Liver (tissue), 9 donors: ENCODE measurements around the gene ABCA9. TPM values are rescaled to one million over a fixed set of nuclear protein-coding genes. Genes with fewer than 3 reads are reported as not detected.

Experiments used
- DNase-seq: peaks from one replicate; pipeline ENCODE4 v3.0.0-alpha.2; 2017; ENCODE audit warnings: low spot score
- H3K27ac ChIP-seq, 2 donors: one replicate each; pipeline ENCODE4 v1.7.0; 2013; ENCODE audit warnings: inconsistent platforms in 2 of 2, low read length in 2 of 2, control low read depth in 1 of 2, low read depth in 1 of 2, mild to moderate bottlenecking in 1 of 2
- H3K27me3 ChIP-seq, 4 donors: one replicate each; pipeline versions ENCODE4 v1.6.1 to v1.7.0; 2013; ENCODE audit warnings: low read length in 3 of 4, inconsistent platforms in 1 of 4, mild to moderate bottlenecking in 1 of 4, moderate library complexity in 1 of 4; ENCODE audit not compliant: control insufficient read depth in 4 of 4, insufficient read depth in 4 of 4
- H3K36me3 ChIP-seq, 4 donors: one replicate each; pipeline versions ENCODE4 v1.6.1 to v1.7.0; 2013; ENCODE audit warnings: low read length in 3 of 4, mild to moderate bottlenecking in 3 of 4, low read depth in 1 of 4, moderate library complexity in 1 of 4; ENCODE audit not compliant: control insufficient read depth in 4 of 4, insufficient read depth in 3 of 4
- H3K4me1 ChIP-seq, 4 donors: one replicate each; pipeline versions ENCODE4 v1.6.1 to v1.7.0; 2013; ENCODE audit warnings: low read length in 3 of 4, mild to moderate bottlenecking in 3 of 4, moderate library complexity in 1 of 4; ENCODE audit not compliant: control insufficient read depth in 4 of 4, insufficient read depth in 4 of 4
- H3K4me3 ChIP-seq, 3 donors: one replicate each; pipeline versions ENCODE4 v1.6.1 to v1.7.0; 2013; ENCODE audit warnings: low read length in 3 of 3, control low read depth in 1 of 3, low read depth in 1 of 3, mild to moderate bottlenecking in 1 of 3
- H3K9ac ChIP-seq, 2 donors: one replicate each; pipeline ENCODE4 v1.7.0; 2013; ENCODE audit warnings: low read length in 2 of 2, mild to moderate bottlenecking in 2 of 2, moderate library complexity in 2 of 2, control low read depth in 1 of 2, low read depth in 1 of 2
- H3K9me3 ChIP-seq, 4 donors: one replicate each; pipeline versions ENCODE4 v1.6.1 to v1.7.0; 2013; ENCODE audit warnings: low read length in 3 of 4; ENCODE audit not compliant: control insufficient read depth in 4 of 4
- ATF3 ChIP-seq: IDR thresholded peaks from 2 replicates; pipeline ENCODE4 v1.6.1; 2016; ENCODE audit warnings: antibody characterized with exemption
- CTCF ChIP-seq: fragments of 150-350 bp; IDR thresholded peaks from 2 replicates; pipeline ENCODE4 v1.5.1; 2017; ENCODE audit warnings: improper control_type of control experiment, low read depth, low read length; ENCODE audit not compliant: missing input control
- EGR1 ChIP-seq, 2 donors: IDR thresholded peaks; 2 replicates each; pipeline ENCODE4 v1.6.1; 2016 to 2018; ENCODE audit warnings: antibody characterized with exemption in 2 of 2, low read depth in 2 of 2
- FOXA1 ChIP-seq: IDR thresholded peaks from 2 replicates; pipeline ENCODE4 v1.6.1; 2016; ENCODE audit warnings: antibody characterized with exemption
- FOXA2 ChIP-seq: IDR thresholded peaks from 2 replicates; pipeline ENCODE4 v1.6.1; 2016; ENCODE audit warnings: antibody characterized with exemption
- GABPA ChIP-seq, 2 donors: IDR thresholded peaks in 1 of 2; conservative IDR thresholded peaks in 1 of 2; 2 replicates each; pipeline ENCODE4 v1.6.1; 2016; ENCODE audit warnings: antibody characterized with exemption in 2 of 2, mild to moderate bottlenecking in 1 of 2, moderate library complexity in 1 of 2
- HNF4A ChIP-seq, 2 donors: conservative IDR thresholded peaks; 2 replicates each; pipeline ENCODE4 v1.6.1; 2016; ENCODE audit warnings: antibody characterized with exemption in 2 of 2, mild to moderate bottlenecking in 2 of 2
- HNF4G ChIP-seq: IDR thresholded peaks from 2 replicates; pipeline ENCODE4 v1.6.1; 2016; ENCODE audit warnings: antibody characterized with exemption
- JUND ChIP-seq, 2 donors: IDR thresholded peaks; 2 replicates each; pipeline ENCODE4 v1.6.1; 2016; ENCODE audit warnings: antibody characterized with exemption in 2 of 2
- NR2F2 ChIP-seq: IDR thresholded peaks from 2 replicates; pipeline ENCODE4 v1.6.1; 2016; ENCODE audit warnings: antibody characterized with exemption
- RAD21 ChIP-seq, 2 donors: IDR thresholded peaks; 2 replicates each; pipeline ENCODE4 v1.6.1; 2016; ENCODE audit warnings: antibody characterized with exemption in 2 of 2, mild to moderate bottlenecking in 2 of 2
- RXRA ChIP-seq, 2 donors: IDR thresholded peaks; 2 replicates each; pipeline ENCODE4 v1.6.1; 2017 to 2018; ENCODE audit warnings: antibody characterized with exemption in 2 of 2, mild to moderate bottlenecking in 1 of 2
- SP1 ChIP-seq: IDR thresholded peaks from 2 replicates; pipeline ENCODE4 v1.6.1; 2018; ENCODE audit warnings: antibody characterized with exemption, mild to moderate bottlenecking
- TAF1 ChIP-seq: conservative IDR thresholded peaks from 2 replicates; pipeline ENCODE4 v1.6.1; 2016; ENCODE audit warnings: antibody characterized with exemption, mild to moderate bottlenecking
- YY1 ChIP-seq: IDR thresholded peaks from 2 replicates; pipeline ENCODE4 v1.6.1; 2016; ENCODE audit warnings: antibody characterized with exemption, mild to moderate bottlenecking
- WGBS: extraction: QIAGEN DNeasy Blood & Tissue Kit; methylation state at CpG from one replicate; pipeline ENCODE4 v1.1.7; 2013; 5-methylcytosine and 5-hydroxymethylcytosine counted together
- polyA plus RNA-seq, 2 donors: library from polyadenylated mRNA; stranded (reverse) in 1 of 2; unstranded in 1 of 2; fragments of 200-250 nt in 1 of 2; fragments of >200 nt in 1 of 2; fragmentation: Nextera tagmentation in 1 of 2; extraction: Ambion mirVana in 1 of 2; gene quantifications; one replicate each; pipeline versions ENCODE4 v1.2.1 to v1.2.3, GENCODE V29; 2013 to 2015
- total RNA-seq, 2 donors: library from RNA; depleted of rRNA; stranded (reverse); fragments of >200 nt; gene quantifications; one replicate each; pipeline ENCODE4 v1.2.3, GENCODE V29; 2014
- TF ChIP-seq, protein P1 (sequence below): IDR thresholded peaks from 2 replicates; pipeline ENCODE4 v1.6.1; 2016; ENCODE audit warnings: antibody characterized with exemption, mild to moderate bottlenecking
- TF ChIP-seq, protein P2 (sequence below): IDR thresholded peaks from 2 replicates; pipeline ENCODE4 v1.6.1; 2016; ENCODE audit warnings: antibody characterized with exemption
- TF ChIP-seq, protein P3 (sequence below): IDR thresholded peaks from 2 replicates; pipeline ENCODE4 v1.6.1; 2016; ENCODE audit warnings: antibody characterized with exemption
- donor health status: healthy.
- donor health status: healthy.
- donor health status: healthy.
- donor health status: healthy.
- donor health status: healthy.

The ABCA9 gene
- total and polyA plus RNA-seq, 4 donors, result 1.4 to 18.9 (median 5.9) TPM

DNA sequence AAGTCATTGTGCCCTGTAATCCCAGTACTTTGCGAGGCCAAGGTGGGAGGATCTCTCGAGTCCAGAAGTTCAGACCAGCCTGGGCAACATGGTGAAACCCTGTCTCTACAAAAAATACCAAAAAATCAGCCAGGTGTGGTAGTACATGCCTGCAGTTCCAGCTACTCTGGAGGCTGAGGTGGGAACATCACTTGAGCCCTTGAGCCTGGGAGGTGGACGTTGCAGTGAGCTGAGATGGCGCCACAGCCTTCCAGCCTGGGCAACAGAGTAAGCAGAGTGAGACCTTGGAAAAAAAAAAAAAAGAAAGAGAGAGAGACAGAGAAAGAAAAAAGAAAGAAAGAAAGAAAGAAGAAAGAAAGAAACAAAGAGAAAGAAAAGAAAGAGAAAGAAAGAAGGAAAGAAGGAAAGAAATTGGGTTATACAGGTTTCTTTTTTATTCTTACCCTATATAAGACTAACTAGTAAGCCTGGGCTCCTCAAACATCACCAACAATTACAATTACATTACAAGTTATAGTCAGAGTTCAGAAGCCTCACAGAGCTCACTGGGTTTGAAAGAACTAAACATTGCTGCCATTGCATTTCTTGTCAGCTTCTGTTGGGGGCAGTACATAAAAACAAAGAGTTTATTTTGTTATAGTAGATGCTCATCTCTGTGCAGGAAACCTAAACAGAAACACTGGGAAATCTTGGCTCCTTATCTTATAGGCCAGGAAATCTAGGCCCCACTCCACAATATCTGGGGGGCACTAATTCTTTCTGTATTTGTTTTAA lies 6.7 kb upstream of the ABCA9 start:
- no peak for DNase-seq
- no peak for TF ChIP-seq EGR1 (IDR thresholded peaks at IDR 0.05; ENCODE audit: low read depth in 2 of 2)
- peak in 1 of 2 donors; percentile 11 for TF ChIP-seq RAD21 (IDR thresholded peaks at IDR 0.05)
- WGBS, result 95% methylated on average over 4 of the region's 4 CpGs
- no peaks in the 10 kb centered on the region for H3K9me3 ChIP-seq
- H3K4me3 ChIP-seq, result no peak overlapping the region
- no peak overlapping the region for H3K27ac ChIP-seq
- H3K9ac ChIP-seq, result no peak overlapping the region
- peaks cover 0 to 11% (median 4%) of the 10 kb centered on the region in 4 donors for H3K36me3 ChIP-seq
- peaks cover 0 to 3% (median 1%) of the 10 kb centered on the region in 4 donors for H3K4me1 ChIP-seq
- no peaks in the 10 kb centered on the region for H3K27me3 ChIP-seq

- Histone ChIP-seq H3K27ac (no peak overlapping the region), H3K9me3 (no peaks in the 10 kb centered on the region), H3K4me3 (no peak overlapping the region), H3K36me3 (peaks cover 0 to 11% (median 4%) of the 10 kb centered on the region in 4 donors), H3K9ac (no peak overlapping the region), H3K4me1 (peaks cover 0 to 4% (median 2%) of the 10 kb centered on the region in 4 donors), H3K27me3 (no peaks in the 10 kb centered on the region)
- DNase-seq, result no peak
- TF ChIP-seq RXRA (IDR thresholded peaks at IDR 0.05) (no peak), RAD21 (IDR thresholded peaks at IDR 0.05) (no peak), TAF1 (no peak), CTCF (no peak), FOXA2 (no peak), ATF3 (no peak), SP1 (no peak), JUND (IDR thresholded peaks at IDR 0.05) (no peak), HNF4G (no peak), NR2F2 (no peak), YY1 (no peak), EGR1 (IDR thresholded peaks at IDR 0.05; ENCODE audit: low read depth in 2 of 2) (no peak), FOXA1 (no peak), HNF4A (conservative IDR thresholded peaks at IDR 0.05) (no peak), GABPA (IDR thresholded peaks at IDR 0.05 in 1 of 2, conservative IDR thresholded peaks at IDR 0.05 in 1 of 2) (no peak)
- TF ChIP-seq, protein P1, sequence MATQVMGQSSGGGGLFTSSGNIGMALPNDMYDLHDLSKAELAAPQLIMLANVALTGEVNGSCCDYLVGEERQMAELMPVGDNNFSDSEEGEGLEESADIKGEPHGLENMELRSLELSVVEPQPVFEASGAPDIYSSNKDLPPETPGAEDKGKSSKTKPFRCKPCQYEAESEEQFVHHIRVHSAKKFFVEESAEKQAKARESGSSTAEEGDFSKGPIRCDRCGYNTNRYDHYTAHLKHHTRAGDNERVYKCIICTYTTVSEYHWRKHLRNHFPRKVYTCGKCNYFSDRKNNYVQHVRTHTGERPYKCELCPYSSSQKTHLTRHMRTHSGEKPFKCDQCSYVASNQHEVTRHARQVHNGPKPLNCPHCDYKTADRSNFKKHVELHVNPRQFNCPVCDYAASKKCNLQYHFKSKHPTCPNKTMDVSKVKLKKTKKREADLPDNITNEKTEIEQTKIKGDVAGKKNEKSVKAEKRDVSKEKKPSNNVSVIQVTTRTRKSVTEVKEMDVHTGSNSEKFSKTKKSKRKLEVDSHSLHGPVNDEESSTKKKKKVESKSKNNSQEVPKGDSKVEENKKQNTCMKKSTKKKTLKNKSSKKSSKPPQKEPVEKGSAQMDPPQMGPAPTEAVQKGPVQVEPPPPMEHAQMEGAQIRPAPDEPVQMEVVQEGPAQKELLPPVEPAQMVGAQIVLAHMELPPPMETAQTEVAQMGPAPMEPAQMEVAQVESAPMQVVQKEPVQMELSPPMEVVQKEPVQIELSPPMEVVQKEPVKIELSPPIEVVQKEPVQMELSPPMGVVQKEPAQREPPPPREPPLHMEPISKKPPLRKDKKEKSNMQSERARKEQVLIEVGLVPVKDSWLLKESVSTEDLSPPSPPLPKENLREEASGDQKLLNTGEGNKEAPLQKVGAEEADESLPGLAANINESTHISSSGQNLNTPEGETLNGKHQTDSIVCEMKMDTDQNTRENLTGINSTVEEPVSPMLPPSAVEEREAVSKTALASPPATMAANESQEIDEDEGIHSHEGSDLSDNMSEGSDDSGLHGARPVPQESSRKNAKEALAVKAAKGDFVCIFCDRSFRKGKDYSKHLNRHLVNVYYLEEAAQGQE, result no peak
- TF ChIP-seq, protein P2, sequence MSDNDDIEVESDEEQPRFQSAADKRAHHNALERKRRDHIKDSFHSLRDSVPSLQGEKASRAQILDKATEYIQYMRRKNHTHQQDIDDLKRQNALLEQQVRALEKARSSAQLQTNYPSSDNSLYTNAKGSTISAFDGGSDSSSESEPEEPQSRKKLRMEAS, result no peak
- TF ChIP-seq, protein P3, sequence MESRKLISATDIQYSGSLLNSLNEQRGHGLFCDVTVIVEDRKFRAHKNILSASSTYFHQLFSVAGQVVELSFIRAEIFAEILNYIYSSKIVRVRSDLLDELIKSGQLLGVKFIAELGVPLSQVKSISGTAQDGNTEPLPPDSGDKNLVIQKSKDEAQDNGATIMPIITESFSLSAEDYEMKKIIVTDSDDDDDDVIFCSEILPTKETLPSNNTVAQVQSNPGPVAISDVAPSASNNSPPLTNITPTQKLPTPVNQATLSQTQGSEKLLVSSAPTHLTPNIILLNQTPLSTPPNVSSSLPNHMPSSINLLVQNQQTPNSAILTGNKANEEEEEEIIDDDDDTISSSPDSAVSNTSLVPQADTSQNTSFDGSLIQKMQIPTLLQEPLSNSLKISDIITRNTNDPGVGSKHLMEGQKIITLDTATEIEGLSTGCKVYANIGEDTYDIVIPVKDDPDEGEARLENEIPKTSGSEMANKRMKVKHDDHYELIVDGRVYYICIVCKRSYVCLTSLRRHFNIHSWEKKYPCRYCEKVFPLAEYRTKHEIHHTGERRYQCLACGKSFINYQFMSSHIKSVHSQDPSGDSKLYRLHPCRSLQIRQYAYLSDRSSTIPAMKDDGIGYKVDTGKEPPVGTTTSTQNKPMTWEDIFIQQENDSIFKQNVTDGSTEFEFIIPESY, result no peak
- 84% methylated on average over 7 of the region's 7 CpGs for WGBS
Measured at GRCh38 chr17:69066482-69066881, 5.8 kb upstream of the ABCA9 start.
